NCI-H82 treated with DMSO at 0.1 percent for 48 hours (cell line): ENCODE data around the gene CDK5RAP1.
"Not testable (repeated sequence)": the region's sequence is repeated elsewhere in the genome, so short reads cannot be mapped to it uniquely, and the experiment has no call there.

Source experiments
- DNase-seq: peaks from one replicate; lab custom pipeline; 2025; ENCODE audit not compliant: unreplicated experiment; lab: John Stamatoyannopoulos, UW

Gene CDK5RAP1, protein sequence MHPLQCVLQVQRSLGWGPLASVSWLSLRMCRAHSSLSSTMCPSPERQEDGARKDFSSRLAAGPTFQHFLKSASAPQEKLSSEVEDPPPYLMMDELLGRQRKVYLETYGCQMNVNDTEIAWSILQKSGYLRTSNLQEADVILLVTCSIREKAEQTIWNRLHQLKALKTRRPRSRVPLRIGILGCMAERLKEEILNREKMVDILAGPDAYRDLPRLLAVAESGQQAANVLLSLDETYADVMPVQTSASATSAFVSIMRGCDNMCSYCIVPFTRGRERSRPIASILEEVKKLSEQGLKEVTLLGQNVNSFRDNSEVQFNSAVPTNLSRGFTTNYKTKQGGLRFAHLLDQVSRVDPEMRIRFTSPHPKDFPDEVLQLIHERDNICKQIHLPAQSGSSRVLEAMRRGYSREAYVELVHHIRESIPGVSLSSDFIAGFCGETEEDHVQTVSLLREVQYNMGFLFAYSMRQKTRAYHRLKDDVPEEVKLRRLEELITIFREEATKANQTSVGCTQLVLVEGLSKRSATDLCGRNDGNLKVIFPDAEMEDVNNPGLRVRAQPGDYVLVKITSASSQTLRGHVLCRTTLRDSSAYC

DNA sequence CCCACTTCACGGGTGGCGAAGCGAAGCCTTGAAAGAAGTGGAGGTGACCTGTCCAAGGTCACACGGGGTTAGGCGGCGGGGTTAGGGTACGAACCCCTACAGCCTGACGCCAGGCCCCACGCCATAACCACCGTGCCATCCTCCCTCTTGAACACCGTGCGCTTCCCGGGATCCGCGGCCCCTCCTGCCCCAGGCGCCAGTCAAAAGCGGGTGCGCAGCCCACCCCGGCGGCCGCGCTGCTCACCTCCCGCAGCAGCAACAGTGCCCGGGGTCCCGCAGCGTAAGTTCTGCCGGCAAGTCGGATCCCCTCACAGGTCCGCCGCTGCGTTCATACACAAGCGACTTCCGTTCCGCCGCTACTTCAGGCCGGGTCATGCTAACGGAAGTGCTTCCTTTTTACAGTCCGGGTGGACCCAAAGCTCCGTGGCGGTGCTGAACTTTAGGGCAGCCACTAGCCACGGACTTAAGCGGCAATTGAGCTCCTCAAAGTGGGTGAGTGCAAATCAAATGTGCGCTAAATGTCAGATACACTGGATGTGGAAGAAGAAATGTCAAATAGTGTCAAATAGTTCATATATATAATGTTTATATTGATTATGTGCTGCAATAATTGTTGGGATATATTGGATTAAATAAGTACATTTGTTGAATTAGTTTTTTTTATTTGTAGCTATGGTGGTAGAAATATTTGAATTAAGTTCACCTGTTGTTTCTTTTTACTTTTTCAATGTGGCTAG is at the start of gene CDK5RAP1:
Gene CDK5RAP1 (minus strand): TSS at position 336 of the 737 bp plus-strand sequence. CDS start 4,455 bp downstream, outside the sequence.
- DNase-seq, result peak; percentile 84

DNA sequence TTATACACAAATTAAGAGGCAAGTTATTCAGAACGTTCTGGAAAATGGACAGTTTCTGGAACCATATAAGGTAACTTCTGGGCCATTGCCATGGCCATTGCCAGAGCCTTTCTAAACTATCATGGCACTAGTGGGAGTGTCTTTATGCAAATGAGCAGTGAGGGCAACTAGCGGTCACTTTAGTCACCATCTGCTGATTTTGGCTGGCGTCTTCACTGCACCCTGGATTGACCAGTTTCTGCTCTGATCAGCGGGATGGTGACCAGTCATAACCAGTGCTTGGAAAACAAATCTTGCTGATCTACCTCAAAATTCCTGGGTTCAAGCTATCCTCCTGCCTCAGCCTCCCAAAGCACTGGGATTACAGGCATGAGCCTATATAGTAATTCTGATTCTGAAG is 49.5 kb upstream of the CDK5RAP1 start:
- DNase-seq, result no peak

DNA sequence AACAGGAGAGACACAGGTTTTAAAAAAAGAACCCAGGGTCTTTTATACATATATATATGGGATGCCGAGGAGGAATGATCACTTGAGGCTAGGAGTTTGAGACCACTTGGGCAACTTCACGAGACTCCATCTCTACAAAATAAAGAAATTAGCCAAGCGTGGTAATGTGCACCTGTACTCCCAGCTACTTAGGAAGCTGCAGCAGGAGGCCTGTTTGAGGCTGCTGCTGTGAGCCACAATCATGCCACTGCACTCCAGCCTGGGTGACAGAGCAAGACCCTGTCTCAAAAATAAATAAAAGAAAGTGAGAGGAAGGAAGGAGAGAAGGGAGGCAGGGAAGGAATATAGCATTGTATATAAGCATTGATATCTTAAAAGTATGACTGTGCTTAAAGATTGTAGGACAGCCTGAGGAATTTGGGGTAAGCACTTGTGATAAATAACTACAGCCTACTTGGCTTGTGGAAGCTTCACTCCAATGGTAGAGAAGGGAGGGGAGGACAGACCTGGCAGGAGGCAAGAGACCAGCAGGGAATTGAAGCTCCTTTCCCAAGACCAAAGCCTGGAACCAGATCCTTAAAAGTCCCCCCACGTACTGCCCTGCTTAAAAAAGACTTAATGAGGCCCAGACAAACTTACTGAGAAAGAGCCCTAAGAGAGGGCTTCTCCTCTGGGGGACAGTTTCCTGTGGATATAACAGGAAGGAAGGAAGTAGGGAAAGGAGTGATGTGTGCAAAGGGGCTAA is 44.7 kb upstream of the CDK5RAP1 start:
- DNase-seq, result no peak

DNA sequence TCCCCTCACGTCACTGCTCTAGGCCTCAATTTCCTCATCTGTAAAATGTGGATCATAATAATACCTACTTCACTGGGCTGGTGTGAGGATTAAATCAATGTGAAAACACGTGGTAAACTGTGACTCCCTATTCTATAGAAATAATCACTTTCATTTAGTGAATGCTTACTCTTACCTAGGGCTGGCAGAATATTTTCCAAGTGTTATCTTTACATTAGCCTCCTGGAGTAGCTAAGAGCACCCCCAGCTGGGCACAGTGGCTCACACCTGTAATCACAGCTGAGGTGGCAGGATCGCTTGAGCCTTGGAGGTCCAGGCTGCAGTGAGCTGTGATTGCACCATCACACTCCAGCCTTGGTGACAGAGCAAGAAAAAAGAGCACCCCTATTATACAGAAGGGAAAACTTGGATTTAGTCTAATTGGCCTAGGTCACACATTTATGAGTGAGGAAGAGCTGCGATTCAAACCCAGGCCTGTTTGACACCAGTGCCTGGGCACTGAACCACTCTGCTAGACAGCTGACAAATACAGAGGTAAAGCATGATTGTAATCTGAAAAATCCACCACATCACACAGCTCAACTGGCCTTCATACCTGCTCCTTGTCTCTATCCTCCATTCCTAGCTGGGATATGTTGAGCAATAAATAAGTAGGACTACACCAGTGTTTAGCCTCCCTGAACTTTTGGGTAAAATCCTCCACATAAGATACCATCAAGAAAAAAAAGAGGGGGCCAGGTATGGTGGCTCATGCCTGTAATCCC is 43.7 kb upstream of the CDK5RAP1 start:
- no peak for DNase-seq

DNA sequence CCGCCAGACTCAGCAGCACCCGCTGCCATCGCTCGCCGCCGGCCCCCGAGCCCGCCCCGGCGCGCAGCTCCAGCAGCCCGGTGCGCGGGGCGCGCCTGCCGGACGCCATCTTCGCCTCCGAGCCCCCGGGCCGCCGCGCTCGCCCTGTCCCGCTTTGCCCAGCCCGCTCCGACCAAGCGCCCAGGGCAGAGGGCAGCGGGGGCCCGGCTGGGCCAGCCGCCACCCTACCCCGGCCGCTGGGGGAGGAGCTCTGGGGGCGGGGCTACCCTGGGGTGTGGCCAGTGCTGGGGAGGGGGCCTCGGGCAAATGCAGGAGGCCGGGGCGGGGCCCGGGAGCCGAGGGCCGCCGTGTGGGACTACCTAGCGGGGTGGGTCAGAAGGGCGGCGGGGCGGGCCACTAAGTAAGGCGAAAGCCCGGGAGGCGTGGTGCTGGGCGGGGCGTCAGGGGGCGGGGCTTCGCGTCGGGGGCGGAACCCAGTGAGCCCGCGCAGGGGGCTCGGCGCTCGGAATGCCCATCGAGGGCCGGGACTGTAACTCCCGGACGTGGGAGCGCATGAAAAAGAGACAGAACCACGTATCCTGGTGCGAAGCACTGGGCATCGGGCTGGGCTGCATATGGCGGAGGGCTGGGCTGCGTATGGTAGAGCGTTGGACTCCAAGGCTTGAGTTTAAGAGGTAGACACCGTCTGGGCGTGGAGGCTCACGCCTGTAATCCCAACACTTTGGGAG is 42.4 kb upstream of the CDK5RAP1 start, which contains the start of gene SNTA1:
Gene SNTA1 (minus strand): TSS at position 252 of the 728 bp plus-strand sequence. CDS start 143 bp downstream, at position 109.
- DNase-seq, result peak; percentile 91

DNA sequence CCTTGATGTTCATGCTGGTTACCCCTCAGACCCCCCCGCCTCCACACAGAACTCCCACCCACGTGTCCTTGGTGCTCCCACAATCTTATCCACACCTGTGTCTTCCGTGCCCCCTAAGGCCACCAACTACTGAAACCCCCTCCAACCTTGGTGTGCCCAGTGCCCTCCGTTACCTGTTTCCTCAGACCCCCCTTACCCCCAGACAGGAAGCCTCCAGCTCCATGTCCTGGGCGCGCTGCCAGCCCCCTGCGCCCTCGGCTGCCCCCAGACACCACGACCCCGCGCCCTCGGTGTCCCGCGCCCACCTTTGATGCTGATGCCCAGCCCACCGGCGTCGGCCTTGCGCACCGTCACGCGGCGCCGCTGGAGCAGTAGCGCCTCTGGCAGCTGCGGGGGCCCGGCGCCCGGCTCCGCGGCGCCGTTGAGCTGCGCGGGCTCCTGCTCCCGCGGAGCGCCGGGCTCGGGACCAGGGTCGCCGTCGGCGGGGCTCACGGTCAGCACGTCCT is 41.7 kb upstream of the CDK5RAP1 start:
- no peak for DNase-seq

DNA sequence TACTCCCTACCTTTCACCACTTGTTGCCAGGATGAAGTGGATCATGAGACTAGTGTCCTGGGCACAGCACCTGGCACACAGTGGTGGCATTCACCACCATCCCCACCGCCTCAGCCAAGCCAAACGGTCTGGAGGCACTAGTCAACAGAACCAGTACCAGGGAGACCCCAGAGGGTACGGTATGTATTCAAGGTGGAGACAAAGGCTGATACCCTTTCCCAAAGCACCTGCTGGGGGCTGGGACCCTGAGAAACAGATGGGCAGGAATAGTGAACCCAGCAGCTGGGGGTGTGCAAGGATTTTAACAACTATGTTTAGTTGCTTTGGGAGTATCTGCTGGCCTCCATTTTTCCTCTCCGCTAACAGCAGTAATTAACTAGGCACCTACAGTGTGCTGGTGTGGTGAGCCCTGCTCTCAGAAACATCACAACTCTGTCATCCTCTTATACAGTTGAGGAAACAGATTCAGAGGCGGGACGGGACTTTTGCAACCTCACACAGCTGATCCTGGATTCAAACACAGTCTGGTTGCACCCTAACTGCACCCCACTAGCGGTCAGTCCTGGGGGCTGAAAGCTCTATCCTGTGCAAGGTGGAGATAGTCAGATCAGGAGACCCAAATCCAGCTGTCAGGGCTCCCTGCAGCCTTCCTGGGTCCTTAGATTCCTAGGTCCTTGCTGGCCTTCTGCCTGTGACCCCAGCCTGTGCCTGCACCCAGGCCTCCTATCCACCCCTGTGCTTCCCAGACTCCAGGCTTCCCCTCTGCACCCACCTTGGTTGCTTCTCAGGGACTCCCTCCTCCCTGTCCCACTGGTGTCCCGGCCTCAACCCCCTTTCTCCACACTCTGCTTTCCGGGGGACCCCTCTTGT is 41.1 kb upstream of the CDK5RAP1 start:
- no peak for DNase-seq

DNA sequence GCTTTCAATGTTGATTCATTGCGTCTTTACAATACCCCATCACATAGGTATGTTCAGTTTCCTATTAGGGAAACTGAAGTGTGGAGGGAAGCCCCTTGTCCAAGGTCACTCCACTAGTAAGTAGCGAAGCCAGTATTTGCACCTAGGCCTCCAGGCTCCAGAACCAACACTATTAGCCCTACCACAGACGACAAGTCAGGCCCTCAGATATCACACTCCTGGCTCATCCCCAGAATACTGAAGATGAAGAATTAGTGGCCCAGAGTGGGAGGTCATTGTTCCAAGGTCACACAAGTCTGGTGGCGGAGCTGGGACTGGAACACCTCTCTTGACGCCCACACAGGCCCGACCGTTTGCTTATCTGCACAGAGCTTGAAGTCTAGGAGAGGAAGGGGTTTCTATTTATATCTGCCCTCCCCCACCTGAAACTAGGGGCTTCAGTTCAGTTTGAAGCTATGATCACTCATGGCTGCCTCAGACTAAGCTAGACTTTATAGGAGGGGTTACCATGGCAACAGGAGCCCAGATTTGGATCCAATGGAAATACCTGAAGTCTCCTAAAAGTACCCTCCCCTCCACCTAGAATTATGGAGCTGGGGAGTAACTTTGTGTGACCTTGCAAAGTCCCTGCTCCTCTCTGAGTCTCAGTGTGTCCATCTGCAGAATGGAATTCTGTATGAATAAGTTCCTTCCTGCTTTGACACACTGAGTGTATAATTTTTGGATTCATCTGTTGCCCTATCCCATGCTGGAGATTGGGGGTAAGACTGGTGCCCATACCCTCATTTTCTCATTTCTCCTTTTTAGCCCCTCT is 40.0 kb upstream of the CDK5RAP1 start:
- DNase-seq, result no peak

DNA sequence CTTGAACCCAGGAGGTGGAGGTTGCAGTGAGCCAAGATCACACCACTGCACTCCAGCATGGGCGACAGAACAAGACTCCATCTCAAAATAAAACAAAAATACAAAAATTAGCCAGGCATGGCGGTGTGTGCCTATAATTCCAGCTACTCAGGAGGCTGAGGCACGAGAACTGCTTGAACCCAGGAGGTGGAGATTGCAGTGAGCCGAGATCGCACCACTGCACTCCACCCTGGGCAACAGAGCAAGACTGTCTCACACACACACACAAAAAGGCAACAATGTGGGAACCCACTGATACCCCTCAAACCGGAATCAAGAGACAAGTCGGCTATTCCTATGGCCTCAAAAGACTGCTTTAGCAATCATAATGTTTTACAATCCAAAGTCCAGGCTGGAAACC is 39.2 kb upstream of the CDK5RAP1 start:
- not testable (repeated sequence) for DNase-seq

DNA sequence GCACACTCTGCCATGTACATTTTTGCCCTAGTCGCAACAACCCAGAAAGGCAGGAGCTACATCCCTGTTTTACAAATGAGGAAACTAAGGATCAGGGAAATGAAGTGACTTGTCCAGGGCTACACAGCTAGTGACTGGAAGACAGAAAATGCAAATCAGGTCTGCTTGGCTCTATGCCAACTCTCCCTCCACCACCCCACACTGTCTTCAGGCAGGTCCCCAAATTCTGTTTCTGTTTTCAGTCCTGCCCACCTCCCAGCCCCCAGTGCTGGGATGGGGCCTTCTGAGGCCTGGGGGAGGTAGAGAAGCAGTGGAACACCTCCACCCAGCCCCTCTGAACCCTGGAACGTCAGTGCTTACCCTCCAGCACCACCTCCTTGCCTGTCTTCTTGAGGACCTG is 37.2 kb upstream of the CDK5RAP1 start:
- DNase-seq, result no peak

DNA sequence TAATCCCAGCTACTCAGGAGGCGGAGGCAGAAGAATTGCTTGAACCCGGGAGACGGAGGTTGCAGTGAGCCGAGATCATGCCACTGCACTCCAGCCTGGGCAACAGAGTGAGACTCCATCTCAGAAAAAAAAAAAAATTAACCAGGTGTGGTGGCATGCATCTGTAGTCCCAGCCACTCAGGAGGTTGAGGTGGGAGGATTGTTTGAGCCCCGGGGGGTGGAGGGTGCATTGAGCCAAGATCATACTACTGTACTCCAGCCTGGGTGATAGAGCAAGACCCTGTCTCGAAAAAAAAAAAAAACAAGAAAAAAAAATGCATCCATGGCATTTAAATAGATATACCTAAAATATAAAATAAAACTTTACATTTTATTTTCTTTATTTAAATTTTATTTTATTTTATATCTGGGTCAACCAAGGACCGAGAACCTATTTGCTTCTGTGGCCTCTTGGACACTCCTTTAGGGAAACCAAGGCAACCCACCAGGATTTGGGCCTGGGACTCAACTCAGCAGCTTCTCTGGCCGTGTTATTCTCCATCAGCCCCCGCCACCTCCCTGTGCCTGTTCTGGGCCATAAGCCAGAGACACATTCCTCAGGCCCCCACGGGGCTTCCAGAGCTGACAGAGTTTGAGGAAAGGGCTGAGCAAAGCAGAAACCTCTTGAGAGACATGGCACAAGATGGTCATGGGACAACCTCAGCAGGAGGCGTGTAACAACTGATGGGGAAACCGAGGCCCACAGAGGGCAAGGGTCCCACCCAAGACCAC is 36.0 kb upstream of the CDK5RAP1 start:
- DNase-seq, result no peak

DNA sequence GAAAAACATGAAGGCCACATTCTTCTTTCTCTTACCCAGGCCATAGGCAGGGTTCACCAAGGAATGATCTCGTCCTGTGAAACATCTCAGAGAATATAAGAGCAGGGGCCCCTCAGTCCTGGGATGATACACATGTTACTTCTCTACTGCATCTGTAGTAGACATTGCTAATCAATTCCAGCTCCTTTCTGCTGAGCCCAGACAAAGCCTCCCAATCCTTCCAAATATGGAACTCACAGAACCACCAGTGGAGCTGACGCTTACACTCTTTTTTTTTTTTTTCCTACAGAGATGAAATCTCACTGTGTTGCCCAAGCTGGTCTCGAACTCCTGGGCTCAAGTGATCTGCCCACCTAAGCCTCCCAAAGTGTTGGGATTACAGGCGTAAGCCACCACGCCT is 33.1 kb upstream of the CDK5RAP1 start:
- no peak for DNase-seq

DNA sequence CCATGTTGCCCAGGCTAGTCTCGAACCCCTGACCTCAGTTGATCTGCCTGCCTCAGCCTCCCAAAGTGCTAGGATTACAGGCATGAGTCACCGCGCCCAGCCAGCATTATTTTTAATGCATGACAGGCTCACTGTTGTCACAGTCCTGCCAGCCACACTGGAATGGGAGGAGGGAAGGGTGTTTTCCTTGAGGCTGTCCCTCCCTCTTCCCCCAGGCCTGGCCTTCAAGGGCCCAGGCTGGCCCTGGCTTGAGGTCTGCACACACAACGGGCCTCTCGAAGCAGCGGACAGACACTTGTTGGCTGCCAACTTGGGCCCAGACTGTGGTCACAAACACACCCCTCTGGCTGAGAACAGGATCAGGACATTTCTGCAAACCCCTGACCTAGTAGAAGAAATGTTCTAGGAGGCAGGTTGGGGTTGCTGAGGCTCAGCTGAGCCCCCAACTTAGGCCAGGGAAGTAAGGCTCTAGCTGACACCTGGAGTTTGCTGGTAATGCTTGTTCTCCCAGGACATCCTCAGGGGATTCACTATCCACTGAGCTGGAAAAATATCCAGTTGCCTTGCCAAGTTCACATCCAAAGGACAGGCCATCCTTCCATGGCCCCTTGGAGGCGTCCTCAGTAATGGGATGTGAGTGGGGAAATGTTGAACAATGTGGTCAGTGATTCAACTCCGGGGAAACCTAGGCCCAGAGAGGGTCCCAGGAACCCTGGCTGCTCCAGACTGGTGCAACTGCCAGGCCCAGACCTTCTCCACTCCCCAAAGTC is 32.3 kb upstream of the CDK5RAP1 start:
- no peak for DNase-seq

DNA sequence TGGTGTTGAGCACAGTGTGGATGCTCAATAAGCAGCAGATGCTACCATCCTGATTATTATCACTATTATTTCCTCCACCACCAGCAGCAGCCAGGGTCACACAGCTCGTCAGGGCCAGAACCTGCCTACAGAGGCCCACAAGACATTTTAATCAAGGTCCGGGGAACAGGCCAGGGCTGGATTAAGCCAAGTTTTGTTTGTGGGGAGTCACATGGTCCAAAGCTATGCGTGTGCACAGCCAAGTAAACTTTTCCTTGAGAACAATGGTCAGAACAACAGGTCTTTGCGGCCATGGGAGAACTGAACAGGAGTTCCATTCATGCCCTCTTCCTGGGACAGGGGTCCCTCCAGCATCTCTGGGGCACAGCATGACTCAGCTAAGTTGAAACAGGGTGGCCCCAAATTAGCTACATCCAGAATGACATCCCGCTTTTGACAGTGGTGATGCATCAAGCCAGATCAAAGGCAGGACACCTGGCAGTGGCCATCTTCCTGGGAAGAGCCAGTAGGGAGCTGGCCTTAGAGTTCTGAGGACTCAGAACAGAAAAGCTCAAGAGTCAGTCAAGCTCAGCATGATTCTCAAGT is 30.6 kb upstream of the CDK5RAP1 start:
- no peak for DNase-seq

DNA sequence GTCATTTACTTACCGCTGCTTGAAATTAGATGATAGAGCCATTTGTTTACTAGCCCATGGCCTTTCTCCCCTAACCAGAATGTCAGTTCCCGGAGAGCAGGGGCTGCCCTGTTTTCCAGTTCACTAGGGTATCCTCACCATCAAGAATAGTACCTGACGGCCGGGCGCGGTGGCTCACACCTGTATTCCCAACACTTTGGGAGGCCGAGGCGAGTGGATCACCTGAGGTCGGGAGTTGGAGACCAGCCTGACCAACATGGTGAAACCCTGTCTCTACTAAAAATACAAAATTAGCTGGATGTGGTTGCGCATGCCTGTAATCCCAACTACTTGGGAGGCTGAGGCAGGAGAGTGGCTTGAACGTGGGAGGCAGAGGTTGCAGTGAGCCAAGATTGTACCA is 22.6 kb upstream of the CDK5RAP1 start:
- not testable (repeated sequence) for DNase-seq
